Brain microvascular endothelial cell (primary cell): Measurements from ENCODE around the gene EPB41.
A peak's percentile ranks its signal among the peaks of the same experiment; 100 is the strongest.
"Not testable (repeated sequence)": the region's sequence is repeated elsewhere in the genome, so short reads cannot be mapped to it uniquely, and the experiment has no call there.

Experiments
- DNase-seq: peaks from one replicate; pipeline ENCODE4 v3.0.0-alpha.2; 2020
- H3K27ac ChIP-seq: fragments of 250-450 bp; sonication (Bioruptor Pico); 2 replicates; pipeline ENCODE4 v1.5.1; 2020; ENCODE audit warnings: mild to moderate bottlenecking, moderate library complexity
- H3K27me3 ChIP-seq: fragments of 250-450 bp; sonication (Bioruptor Pico); replicated peaks from 2 replicates; pipeline ENCODE4 v1.5.1; 2020; ENCODE audit warnings: mild to moderate bottlenecking
- H3K36me3 ChIP-seq: fragments of 250-450 bp; sonication (Bioruptor Pico); replicated peaks from 2 replicates; pipeline ENCODE4 v1.5.1; 2020; ENCODE audit warnings: mild to moderate bottlenecking
- H3K4me3 ChIP-seq: 2 replicates; pipeline ENCODE4 v1.5.1; 2011; ENCODE audit warnings: low read depth, mild to moderate bottlenecking, control low read depth, low read length, moderate library complexity
- in situ Hi-C: cut with HindIII; loops from 2 replicates; pipeline ENCODE4 v1.10.0; 2017; ENCODE audit warnings: low sequenced_read_pairs, low pct_ligation_motif_present
- TF ChIP-seq, protein P1 (sequence below): IDR thresholded peaks from 2 replicates; pipeline ENCODE4 v1.5.1; 2011; ENCODE audit warnings: low read depth, mild to moderate bottlenecking, moderate library complexity, low read length, control low read depth, inconsistent platforms; ENCODE audit errors: missing control alignments

EPB41 gene

DNA sequence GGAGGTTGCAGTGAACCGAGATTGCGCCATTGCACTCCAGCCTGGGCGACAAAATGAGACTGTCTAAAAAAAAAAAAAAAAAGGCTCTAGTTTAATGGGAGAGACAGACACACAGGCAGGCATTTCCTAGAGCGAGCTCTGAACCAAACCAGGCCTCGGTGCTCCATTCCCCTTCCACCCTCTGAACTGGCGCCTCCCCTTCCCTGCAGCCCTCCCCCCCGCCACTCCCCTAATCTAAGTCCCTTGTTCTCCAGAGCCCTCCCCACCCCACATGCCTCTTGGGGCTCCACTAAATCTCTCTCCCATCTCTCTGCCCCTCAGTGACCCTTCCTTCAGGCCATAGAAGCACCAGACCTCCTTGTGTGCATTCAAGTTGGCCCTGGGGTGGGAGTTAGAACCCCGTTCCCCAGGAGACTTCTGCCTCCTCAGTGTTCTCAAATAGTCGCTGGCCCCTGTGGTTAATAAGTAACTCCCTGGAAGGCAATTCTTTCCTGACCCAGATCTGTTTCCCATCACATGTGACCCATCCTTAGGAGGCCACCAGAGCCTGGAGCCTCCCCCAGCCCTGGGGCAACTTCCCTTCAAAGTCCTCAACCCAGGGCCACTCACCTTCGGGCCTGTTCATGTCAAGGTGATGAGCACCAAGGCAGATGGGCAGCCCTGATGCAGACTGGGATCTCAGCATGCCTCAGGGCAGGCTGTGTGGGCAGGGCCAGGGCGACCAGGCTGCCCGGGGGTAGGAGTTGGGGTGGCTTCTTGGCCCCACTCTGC lies 42.6 kb upstream of the EPB41 start:
- TF ChIP-seq, protein P1, sequence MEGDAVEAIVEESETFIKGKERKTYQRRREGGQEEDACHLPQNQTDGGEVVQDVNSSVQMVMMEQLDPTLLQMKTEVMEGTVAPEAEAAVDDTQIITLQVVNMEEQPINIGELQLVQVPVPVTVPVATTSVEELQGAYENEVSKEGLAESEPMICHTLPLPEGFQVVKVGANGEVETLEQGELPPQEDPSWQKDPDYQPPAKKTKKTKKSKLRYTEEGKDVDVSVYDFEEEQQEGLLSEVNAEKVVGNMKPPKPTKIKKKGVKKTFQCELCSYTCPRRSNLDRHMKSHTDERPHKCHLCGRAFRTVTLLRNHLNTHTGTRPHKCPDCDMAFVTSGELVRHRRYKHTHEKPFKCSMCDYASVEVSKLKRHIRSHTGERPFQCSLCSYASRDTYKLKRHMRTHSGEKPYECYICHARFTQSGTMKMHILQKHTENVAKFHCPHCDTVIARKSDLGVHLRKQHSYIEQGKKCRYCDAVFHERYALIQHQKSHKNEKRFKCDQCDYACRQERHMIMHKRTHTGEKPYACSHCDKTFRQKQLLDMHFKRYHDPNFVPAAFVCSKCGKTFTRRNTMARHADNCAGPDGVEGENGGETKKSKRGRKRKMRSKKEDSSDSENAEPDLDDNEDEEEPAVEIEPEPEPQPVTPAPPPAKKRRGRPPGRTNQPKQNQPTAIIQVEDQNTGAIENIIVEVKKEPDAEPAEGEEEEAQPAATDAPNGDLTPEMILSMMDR = no peak
- Histone ChIP-seq H3K27me3 (no peaks in the 10 kb centered on the region), H3K36me3 (no peaks in the 10 kb centered on the region), H3K4me3 (no peak overlapping the region), H3K27ac (no peak overlapping the region)
- DNase-seq = no peak
- in situ Hi-C loops = no loop called here

DNA sequence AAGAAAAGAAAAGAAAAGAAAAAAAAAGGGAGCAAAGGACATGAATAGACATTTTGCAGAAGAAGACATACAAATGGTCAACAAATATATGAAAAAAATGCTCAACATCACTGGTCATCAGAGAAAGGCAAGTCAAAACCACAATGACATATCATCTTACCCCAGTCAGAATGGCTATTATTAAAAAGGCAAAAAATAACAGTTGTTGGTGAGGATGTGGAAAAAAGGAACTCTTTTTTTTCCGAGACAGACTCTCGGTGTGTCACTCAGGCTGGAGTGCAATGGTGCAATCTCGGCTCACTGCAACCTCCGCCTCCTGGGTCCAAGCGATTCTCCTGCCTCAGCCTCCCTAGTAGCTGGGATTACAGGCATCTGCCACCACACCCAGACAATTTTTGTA lies 39.2 kb upstream of the EPB41 start:
- H3K36me3 ChIP-seq, H3K27me3 ChIP-seq, H3K27ac ChIP-seq, H3K4me3 ChIP-seq, in situ Hi-C loops, DNase-seq: not testable (repeated sequence)

GRCh38 chr1:28877132-28877781 lies 37.1 kb upstream of the EPB41 start:
- TF ChIP-seq, protein P1 = peak; percentile 92
- in situ Hi-C loops = no loop called here

DNA sequence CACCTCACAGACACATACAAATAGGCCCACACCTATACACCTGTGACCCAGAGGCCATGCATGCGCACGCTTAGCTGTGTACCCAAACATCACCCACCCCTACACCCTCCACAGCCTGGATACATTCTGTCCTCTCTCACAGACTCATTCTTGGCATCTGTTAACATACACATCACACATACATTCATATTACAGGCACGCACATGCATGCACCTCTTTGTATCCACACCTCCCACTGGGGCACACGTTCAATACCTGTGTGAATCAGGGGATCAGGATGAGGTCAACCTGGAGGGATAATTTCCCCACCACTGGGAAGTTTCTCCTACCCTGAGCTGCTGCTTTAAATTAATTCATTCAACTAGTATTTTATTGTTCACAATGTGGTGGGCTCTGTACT lies 35.6 kb upstream of the EPB41 start:
- in situ Hi-C loops = no loop called here
- Histone ChIP-seq H3K27me3 (no peaks in the 10 kb centered on the region), H3K27ac (no peak overlapping the region), H3K36me3 (no peaks in the 10 kb centered on the region), H3K4me3 (no peak overlapping the region)
- no peak for DNase-seq
- TF ChIP-seq, protein P1 = no peak

More at GRCh38 chr1:28877132-28877781, 37.1 kb upstream of the EPB41 start:
- peak; percentile 55 for DNase-seq
- Histone ChIP-seq H3K27me3 (no peaks in the 10 kb centered on the region), H3K4me3 (no peak overlapping the region), H3K27ac (no peak overlapping the region), H3K36me3 (no peaks in the 10 kb centered on the region)

GRCh38 chr1:28882009-28882628 lies 32.2 kb upstream of the EPB41 start:
- no peak overlapping the region for H3K4me3 ChIP-seq
- no peaks in the 10 kb centered on the region for H3K36me3 ChIP-seq
- TF ChIP-seq, protein P1 = peak; percentile 95
- H3K27me3 ChIP-seq = no peaks in the 10 kb centered on the region
- DNase-seq = peak; percentile 72
- H3K27ac ChIP-seq = no peak overlapping the region
- in situ Hi-C loops = no loop called here

DNA sequence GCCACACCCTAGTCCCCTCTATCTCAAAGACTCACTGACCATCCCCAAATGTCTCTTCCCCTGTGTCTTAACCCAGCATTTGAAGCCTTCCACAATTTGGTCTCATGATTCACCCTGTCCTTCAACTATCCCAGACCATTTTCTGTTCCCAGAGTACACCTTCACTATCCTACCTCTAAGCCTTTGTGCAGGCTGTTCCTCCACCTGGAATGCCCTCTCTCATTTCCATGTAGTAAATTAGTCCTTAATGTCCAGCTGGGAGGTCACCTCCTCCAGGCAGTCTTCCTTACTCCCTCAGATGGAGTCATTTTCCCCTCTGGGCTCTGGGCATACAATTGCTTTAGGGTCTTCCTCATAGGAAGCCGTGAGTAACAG lies 31.1 kb upstream of the EPB41 start:
- TF ChIP-seq, protein P1 = no peak
- no peaks in the 10 kb centered on the region for H3K36me3 ChIP-seq
- no peaks in the 10 kb centered on the region for H3K27me3 ChIP-seq
- no peak for DNase-seq
- no peak overlapping the region for H3K4me3 ChIP-seq
- H3K27ac ChIP-seq = no peak overlapping the region
- in situ Hi-C loops = no loop called here
